Spleen (tissue), 7 donors: ENCODE results near the gene AMIGO3.
"Not testable (repeated sequence)": the region's sequence is repeated elsewhere in the genome, so short reads cannot be mapped to it uniquely, and the experiment has no call there.

ENCODE experiments used
- POLR2A ChIP-seq, 3 donors: fragments of 450-650 bp; IDR thresholded peaks; one replicate each; pipeline ENCODE4 v1.5.1; 2017; ENCODE audit warnings: antibody characterized with exemption in 3 of 3, mild to moderate bottlenecking in 1 of 3
- POLR2AphosphoS5 ChIP-seq, 3 donors: sonication (generic); formaldehyde crosslinking; IDR thresholded peaks; one replicate each; pipeline ENCODE4 v1.5.1; 2017; ENCODE audit warnings: antibody characterized with exemption in 3 of 3
- TF ChIP-seq, protein P1 (sequence below), 11 experiments: fragments of 200-600 bp in 7 of 11; fragments of 450-650 bp in 4 of 11; sonication (generic) in 4 of 11; IDR thresholded peaks in 8 of 11; conservative IDR thresholded peaks in 3 of 11; 1 replicate in 7 of 11; 2 replicates in 4 of 11; pipeline versions ENCODE4 v1.4.0 to v1.8.0; 2016 to 2021; ENCODE audit warnings: antibody characterized with exemption in 11 of 11, inconsistent platforms in 4 of 11, mild to moderate bottlenecking in 1 of 11
- donor health status: DM: no; HTN: no; CAD: no; lungs with moderate emphysema.
- donor health status: DM: no; HTN: no; CAD: no.
- donor health status: DM: no; HTN: no; CAD: no.

DNA sequence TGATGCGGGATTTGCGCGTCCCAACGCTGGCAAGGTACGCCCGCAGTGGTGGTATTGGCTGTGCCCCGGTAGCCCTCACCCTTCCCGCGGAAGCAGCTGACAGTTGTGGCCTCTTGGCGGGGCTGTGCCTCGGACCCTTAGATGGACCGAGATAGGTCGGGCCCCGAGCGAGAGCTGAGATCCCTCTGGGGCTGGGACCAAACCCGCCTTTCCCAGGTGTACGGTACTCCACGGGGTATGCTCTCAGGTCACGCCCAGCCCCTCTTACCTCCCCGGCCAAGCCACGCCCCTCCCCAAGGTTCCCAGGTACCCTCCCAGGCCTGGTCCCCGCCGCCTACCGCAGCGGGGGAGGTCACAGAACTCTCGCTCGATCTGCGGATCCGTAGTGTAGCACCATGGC, 33.1 kb downstream of the AMIGO3 start:
- TF ChIP-seq, protein P1, sequence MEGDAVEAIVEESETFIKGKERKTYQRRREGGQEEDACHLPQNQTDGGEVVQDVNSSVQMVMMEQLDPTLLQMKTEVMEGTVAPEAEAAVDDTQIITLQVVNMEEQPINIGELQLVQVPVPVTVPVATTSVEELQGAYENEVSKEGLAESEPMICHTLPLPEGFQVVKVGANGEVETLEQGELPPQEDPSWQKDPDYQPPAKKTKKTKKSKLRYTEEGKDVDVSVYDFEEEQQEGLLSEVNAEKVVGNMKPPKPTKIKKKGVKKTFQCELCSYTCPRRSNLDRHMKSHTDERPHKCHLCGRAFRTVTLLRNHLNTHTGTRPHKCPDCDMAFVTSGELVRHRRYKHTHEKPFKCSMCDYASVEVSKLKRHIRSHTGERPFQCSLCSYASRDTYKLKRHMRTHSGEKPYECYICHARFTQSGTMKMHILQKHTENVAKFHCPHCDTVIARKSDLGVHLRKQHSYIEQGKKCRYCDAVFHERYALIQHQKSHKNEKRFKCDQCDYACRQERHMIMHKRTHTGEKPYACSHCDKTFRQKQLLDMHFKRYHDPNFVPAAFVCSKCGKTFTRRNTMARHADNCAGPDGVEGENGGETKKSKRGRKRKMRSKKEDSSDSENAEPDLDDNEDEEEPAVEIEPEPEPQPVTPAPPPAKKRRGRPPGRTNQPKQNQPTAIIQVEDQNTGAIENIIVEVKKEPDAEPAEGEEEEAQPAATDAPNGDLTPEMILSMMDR (IDR thresholded peaks at IDR 0.05 in 8 of 11, conservative IDR thresholded peaks at IDR 0.05 in 3 of 11) = not testable (repeated sequence)
- not testable (repeated sequence) for TF ChIP-seq POLR2A, POLR2AphosphoS5 (IDR thresholded peaks at IDR 0.05)
